Pons (tissue), 1 donor: Measurements from ENCODE around the gene CD274.
"Not testable (repeated sequence)": the region's sequence is repeated elsewhere in the genome, so short reads cannot be mapped to it uniquely, and the experiment has no call there.

Experiments
- DNase-seq: peaks from one replicate; pipeline ENCODE4 v3.0.0-alpha.2; 2016; ENCODE audit warnings: low spot score

Gene CD274

DNA sequence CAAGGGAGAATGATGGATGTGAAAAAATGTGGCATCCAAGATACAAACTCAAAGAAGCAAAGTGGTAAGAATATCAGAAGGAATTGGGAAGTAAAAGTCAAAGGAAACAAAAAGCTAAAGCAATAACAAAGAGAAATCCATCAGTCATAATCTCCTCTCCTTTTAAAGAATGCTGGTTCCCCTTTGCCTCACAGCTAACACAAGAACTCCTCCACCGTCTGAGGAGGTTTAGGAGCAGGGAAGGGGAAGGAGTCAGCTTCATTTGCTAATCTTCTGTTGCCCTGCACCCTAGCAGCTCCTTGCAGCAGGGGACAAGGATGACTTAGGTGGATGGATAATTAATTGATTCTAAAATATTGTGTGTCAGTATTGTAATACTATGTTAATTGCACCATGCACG lies 16.4 kb downstream of the CD274 start:
- DNase-seq = no peak

DNA sequence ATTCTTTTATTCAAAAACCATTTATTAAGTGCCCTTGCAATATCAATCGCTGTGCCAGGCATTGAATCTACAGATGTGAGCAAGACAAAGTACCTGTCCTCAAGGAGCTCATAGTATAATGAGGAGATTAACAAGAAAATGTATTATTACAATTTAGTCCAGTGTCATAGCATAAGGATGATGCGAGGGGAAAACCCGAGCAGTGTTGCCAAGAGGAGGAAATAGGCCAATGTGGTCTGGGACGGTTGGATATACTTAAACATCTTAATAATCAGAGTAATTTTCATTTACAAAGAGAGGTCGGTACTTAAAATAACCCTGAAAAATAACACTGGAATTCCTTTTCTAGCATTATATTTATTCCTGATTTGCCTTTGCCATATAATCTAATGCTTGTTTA lies 18.5 kb downstream of the CD274 start:
- no peak for DNase-seq

DNA sequence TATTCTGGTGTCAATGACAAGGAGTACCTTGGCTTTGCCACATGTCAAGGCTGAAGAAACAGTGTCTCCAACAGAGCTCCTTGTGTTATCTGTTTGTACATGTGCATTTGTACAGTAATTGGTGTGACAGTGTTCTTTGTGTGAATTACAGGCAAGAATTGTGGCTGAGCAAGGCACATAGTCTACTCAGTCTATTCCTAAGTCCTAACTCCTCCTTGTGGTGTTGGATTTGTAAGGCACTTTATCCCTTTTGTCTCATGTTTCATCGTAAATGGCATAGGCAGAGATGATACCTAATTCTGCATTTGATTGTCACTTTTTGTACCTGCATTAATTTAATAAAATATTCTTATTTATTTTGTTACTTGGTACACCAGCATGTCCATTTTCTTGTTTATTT lies 19.8 kb downstream of the CD274 start:
- no peak for DNase-seq

DNA sequence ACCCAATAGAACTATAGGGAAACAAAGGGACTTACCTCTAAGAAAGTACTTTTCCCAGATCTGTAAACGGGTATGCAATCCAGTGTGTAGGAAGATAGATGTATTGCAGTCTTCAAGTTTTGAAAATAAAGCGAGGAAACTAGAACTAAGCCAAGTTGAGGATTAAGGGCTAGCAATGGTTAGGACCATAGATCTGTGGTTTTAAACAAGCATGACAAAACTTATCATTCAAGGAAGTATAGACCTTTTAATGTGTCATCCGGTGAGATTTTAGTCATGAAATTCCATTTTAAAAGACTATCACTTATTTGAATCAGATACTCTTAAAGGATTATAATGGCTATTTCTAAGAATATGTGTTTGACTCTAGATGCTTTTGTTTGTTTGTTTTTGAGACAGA lies 20.5 kb downstream of the CD274 start:
- DNase-seq = no peak

DNA sequence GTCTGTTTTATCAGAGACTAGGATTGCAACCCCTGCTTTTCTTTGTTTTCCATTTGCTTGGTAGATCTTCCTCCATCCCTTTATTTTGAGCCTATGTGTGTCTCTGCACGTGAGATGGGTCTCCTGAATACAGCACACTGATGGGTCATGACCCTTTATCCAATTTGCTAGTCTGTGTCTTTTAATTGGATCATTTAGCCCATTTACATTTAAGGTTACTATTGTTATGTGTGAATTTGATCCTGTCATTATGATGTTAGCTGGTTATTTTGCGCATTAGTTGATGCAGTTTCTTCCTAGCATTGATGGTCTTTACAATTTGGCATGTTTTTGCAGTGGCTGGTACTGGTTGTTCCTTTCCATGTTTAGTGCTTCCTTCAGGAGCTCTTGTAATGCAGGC lies 25.3 kb downstream of the CD274 start:
- not testable (repeated sequence) for DNase-seq

DNA sequence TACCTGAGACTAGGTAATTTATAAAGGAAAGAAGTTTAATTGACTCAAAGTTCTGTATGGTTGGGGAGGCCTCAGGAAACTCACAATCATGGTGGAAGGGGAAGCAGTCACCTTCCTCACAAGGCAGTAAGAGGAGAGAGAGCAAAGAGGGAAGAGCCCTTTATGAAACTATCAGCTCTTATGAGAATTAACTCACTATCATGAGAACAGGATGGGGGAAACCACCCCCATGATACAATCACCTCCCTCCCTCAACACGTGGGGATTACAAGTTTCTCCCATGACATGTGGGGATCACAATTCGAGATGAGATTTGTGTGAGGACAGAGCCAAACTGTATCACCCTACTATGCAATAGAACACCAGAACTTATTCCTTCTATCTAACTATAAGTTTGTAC lies 27.9 kb downstream of the CD274 start:
- no peak for DNase-seq

DNA sequence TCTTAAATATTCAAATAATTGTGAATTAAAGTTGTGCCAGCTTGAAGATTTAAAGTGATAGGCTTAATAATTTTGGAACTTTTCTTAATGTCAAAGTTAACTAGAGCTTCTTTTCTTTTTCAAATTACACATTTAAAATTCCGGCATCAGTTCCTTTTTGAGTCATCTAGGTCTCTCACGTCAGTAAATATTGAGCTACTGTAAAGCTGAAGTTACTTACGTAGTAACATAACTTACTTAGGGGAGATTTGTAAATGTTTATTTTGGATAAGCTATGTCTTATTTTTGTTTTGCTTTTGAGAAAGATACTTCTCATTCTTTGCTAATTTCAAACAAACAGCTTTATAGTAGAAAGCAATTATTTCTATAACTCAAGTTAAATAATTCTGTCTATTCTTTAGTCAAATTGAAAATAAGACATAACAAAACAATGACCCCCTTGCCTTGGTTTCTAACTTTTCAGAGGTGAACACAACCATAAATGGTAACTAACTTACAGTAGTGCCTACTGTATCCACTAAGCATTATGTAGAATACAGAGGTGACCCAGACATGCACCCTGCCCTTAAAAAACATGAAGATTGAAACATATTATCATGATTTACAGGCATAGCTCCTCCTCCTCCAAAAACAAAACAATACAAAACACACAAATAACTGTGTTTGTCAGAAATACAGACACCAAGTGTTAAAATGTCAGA lies 29.8 kb downstream of the CD274 start:
- DNase-seq = no peak

DNA sequence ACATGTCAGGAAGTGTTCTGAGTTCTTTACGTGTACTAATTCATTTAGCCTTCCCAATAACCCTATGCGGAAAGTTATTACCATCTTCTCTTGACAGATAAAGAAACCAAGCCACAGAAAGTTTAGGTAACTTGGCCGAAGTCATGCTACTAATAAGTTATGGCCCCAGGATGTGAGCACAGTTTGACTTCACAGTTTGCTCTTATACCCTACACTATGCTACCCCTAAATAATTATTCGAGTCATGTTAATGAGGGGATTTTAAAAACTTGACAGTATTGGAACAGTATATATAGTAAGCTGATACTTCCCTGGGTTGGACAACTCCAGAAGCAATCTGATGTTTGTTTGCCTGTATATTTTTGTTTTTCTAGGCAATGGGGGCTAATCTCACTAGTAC lies 30.6 kb downstream of the CD274 start:
- no peak for DNase-seq

DNA sequence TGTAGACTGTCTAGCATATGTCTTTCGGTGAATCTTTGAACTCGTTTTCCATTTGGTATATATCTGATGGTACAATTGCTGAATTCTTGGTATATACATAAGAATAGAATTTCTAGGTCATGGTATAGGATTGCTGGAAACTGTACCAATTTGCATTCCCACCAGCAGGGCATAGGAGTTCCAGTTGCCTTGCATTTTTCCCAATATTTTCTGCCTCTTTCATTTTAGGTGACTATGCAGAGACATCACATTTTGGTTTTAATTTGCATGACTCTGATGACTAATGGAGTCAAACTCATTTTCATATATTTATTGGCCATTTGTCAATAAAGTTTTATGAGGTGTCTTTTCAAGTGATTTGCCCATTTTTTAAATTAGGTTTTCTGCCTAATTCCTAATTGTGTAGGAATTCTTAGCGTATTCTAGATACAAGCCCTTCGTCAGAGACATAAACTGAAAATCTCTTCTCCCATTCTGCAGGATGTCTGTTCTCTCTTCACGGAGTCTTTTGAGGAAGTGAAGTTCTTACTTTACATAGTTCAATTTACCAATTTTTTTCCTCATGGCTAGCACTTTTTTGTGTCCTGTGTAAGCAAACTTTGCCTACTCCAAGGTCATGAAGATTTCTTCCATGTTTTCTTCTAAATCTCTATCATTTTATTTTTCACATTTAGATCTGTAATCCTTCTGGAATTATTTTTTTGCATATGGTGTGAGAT lies 31.1 kb downstream of the CD274 start:
- DNase-seq = no peak

DNA sequence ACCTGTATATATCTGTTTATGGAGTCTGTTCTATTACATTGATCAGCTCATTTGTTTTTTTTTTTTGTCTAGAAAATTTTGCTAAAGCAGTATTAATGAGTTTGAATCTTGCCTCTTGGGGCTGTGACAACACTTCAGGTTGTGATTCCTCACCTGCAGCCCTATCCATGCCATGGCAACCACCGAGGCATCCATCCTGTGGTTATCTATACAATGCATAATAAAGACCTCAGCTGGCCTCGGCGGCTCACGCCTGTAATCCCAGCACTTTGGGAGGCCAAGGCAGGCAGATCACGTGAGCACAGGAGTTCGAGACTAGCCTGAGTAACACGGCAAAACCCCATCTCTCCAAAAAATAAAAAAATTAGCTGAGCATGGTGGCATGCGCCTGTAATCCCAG lies 31.9 kb downstream of the CD274 start:
- no peak for DNase-seq

DNA sequence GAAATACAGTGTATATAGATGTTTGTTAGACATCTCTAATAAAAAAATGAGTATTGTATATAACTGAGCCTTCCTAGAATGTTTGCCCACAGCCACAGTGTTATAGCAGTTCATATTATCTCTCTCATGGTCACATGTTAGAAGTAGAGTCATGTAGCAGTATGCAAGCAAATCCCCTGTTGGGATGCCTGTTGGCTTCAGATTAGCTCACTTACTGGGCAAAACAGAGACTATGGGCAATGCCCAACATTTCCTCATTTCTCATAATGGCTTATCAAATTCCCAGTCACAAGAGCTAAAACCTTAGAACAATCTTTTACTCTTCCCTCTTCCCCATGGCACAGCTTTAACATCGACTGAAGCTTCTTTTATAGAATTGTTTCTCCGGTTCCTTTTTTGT lies 33.0 kb downstream of the CD274 start:
- DNase-seq = no peak

DNA sequence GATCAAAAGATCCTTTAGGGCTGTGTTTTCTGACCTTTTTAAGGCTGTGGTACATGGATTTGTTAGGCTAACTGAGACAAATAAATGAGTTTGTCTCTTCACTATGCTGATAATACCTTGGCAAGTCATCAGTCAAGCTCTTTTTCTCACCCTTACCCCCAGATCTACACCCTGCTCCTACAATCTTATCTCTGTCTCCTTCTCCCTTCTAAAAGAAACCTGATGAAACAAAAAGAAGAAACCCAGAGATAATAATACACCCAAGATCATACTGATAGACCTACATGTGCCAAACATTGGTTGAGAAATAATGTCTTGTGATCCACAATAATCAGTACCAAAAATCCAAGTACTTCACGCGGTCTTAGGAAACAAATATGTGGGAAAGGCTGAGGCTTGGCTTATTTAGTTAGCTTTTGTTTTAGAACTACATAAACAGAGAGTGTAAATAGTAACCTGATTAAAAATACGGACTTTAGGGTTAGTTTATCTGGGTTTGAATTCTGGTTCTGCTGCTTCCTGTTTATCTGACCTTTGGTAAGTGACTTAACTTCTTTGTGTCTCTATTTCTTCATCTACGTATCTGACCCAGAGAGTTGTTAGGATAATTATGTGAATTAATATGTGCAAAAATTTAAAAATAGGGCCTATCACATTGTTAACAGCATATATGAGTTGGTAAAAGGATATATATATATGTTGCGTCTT lies 35.2 kb downstream of the CD274 start:
- DNase-seq = no peak

DNA sequence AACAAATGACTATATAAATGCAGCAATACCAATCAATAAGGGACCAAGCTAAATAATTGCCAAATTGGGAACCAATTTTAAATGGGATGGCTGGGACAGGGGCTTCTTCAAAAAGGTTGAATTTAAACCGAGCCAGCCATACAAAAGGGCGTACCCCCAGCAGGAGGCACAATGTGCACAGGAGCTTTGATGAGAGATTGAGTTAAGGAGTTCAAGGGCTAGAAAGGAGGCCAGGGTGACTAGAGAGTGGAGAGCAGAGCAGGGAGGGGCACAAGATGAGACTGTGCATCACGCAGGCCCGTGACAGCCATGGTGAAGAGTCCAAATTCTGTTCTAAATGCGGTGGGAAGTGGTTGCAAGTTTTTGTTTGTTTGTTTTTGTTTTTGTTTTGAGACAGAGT lies 36.6 kb downstream of the CD274 start:
- DNase-seq = no peak

DNA sequence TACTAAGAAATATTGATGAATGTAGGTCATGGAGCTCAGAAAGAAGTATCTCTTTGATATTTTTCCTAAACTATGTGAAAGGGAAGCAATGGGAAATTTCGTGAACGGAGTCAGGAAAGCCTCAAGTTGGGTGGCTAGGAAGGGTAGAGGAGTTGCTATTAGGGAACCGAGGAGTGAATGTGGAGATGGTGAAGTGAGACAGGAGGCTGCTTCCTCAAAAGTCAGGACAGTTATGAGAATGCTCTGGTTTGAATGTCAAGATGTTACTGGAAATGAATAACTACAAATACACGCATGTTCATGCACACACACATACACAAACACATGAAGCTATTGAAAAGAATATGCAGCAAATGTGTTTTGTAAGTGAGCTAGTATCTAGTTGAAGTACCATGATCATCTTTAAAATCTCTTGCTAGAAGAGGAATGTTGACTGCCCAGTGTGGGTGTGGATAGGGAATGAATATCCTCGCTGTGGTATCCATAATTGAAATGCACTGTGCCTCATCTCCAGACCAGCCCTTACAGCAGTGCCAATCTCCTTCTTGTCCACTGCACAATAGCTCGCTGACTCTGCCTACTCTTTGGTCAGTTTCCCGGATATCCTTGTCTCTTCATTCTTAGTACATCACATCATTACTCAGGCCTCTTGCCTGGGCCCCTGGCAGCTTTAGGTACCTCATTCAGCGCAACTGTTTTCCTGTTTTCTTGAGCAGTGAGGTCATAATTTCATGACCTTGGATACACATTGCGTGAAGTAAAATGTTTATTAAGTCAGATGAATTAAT lies 38.1 kb downstream of the CD274 start:
- DNase-seq = no peak

DNA sequence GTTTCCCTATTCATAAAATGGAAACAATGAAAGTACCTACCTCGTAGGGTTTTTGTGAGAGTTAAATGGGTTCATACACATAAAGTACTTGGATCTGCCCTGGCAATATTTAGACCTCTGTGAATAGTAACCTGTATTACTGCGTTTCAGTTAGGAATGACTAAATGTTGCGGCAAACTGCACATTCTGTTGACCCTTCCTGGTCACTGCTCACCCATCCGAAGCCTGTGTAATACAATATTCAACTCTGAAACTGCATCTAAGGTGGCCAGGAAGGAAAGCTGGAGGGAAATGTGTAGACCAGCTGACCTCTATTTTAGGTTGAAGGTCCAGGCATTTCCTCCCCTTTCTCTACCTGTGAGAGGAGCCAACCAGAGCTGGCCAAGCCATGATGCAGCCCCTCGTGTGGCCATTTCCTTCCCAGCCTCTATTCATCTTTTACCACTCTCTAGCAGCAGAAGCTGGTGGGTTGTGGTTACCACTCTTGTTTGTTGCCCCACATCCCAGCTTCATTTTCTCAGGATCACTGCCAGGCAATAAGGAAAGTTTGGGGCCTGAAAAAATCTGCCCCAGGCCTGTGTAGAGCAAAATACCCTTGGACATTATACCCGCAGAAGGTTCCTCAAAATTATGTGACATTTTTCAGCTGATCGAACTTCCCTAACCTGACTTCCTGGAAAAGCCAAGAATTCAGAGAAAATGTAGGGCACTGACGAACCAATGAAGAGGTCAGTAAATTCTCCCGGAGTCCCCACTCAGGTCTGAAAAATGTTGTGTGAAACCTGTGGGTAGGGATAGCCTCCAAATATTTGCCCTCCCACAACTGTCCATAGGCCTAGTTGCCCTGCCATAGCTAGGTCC lies 39.5 kb downstream of the CD274 start:
- no peak for DNase-seq

DNA sequence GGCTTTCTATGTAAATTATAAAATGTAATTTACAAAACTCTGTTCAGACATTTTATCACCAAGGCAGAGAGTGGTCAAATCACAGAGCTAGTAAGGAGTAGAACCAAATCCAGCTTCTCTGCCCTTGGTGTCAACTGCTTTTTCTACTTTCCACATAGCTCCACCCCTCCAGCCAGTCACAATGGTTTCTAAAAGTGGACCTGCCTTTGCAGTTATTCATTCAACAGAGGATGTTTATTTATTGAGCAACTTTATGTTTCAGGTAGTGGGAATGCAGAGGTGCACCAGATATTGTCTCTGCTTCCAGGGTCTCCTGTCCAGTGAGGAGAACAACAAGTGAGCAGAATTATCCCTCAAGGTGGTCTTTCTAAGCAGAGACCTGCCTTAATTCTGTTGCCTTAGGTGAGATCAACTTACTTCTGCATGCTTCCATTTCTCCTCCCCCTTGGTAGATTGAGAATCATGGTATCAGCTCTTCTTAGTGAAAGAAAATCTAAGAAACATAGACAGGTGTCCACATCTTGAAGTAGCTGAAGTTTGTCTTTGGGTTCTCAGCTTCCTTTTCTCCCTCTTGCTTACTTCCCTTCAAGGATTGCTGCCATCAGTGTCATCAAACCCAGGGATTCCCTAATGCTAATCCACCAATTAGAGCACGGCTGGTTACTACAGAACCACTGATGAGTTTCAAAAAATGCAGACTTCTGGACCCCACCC lies 42.8 kb downstream of the CD274 start:
- no peak for DNase-seq

DNA sequence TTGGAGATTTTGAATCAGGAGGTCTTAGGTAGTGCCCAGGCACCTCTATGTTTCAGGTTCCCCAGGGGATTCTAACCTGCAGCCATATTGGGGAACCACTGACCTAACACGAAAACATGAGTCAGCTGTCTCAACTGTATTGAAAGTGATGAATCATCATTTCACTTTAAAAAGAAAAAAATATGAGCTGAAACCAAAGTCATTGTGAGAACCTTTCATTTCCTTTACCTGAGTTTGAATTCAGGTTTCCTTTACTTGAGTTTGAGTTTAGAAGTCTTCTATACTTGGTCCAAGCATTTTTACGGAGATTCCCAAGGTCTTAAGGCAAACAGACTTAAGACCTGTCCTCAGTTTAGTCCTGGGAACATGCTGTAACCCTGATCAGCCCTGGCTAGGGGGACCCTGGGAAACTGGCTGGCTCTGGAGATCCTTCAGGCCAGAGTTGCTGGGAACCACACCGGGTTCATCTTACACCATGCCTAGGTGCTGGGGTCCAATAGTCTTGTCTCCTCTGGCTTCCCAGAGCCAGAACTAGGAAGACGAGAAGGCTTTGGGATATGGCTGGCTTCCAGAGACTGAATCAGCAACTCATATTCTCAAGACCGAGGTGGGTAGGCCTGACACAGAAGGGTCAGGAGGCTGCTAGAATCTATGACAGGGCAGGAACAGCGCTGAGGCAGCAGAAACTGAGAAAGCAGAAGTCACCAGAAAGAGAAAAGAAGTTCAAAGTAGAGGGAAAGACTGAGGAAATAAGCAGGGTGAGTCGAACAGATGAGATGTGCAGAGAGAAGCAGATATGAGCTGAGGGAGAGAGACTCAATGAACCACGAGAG lies 43.6 kb downstream of the CD274 start:
- DNase-seq = peak; percentile 72

DNA sequence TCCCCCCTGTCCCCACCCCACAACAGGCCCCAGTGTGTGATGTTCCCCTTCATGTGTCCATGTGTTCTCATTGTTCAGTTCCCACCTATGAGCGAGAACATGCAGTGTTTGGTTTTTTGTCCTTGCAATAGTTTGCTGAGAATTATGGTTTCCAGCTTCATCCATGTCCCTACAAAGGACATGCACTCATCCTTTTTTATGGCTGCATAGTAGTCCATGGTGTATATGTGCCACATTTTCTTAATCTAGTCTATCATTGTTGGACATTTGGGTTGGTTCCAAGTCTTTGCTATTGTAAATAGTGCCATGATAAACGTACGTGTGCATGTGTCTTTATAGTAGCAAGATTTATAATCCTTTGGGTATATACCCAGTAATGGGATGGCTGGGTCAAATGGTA lies 44.4 kb downstream of the CD274 start:
- not testable (repeated sequence) for DNase-seq

DNA sequence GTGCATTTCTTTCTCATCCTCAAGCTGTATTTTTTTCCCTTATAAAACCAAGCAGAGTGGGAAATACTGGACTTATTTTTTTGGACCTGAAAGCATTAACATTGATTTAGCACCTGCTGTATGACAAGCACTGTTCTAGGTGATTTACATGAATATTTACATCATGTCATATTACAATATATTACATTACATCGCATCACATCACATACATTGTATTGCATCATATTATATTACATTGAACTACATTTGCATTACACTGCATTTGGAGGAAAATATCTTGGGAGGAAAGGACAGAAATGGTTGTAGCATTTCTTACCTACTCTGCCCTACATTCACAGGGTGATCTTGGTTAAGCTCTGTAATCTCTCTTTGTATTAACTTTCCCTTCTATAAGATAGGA lies 48.8 kb downstream of the CD274 start:
- DNase-seq = no peak

DNA sequence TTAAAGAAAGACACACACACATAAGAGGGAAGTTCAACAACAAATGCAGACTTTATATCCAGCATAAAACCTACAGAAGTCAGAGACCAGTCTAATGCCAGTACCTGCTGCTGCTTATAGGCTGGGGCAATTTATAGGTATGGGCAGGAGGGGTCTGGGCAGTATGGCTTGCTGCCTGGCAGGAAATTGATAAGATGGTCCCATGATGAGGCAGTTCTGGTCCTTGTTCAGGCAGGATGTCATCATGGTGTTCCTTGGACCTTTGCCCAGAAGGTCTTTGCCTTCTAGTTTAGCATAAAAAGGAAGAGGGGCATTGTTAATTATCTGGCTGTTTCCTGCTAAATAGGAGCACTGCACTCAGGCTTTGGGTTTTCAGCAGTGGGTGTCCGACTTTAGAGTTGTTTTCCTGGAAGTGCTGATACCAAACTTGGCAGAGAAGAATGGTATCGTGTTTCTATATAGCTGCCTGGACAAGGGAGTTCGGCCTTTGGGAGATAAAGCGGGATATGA lies 49.6 kb downstream of the CD274 start:
- DNase-seq = peak; percentile 26
